PC-9 (cell line): Measurements from ENCODE around the gene SMDT1.

Experiments used
- CTCF ChIP-seq: fragments of 200-600 bp; sonication (generic); conservative IDR thresholded peaks from 2 replicates; pipeline ENCODE4 v1.6.1; 2017; ENCODE audit warnings: mixed run types, antibody characterized with exemption, mild to moderate bottlenecking, moderate library complexity
- EZH2 ChIP-seq: fragments of 200-600 bp; sonication (generic); IDR thresholded peaks from 2 replicates; pipeline ENCODE4 v1.8.0; 2017; ENCODE audit warnings: antibody characterized with exemption, low read depth

- no peak for TF ChIP-seq CTCF
- TF ChIP-seq EZH2 = no peak
Observed at GRCh38 chr22:42074132-42074811, 5.2 kb upstream of the SMDT1 start, which contains the start of gene PHETA2.
